Loucy (cell line): ENCODE results near the gene PLCXD1.
A peak's percentile ranks its signal among the peaks of the same experiment; 100 is the strongest.
"Not testable (repeated sequence)": the region's sequence is repeated elsewhere in the genome, so short reads cannot be mapped to it uniquely, and the experiment has no call there.

Experiments used
- H2AFZ ChIP-seq: fragments of 200-600 bp; sonication (generic); 2 replicates; pipeline ENCODE4 v1.6.0; 2016; ENCODE audit warnings: antibody characterized with exemption, mild to moderate bottlenecking, low read length, moderate library complexity
- H3F3A ChIP-seq: fragments of 200-600 bp; 2 replicates; pipeline ENCODE4 v1.6.0; 2016; ENCODE audit warnings: antibody characterized with exemption, low read depth, mild to moderate bottlenecking
- H3K27me3 ChIP-seq: fragments of 200-600 bp; sonication (generic); 2 replicates; pipeline ENCODE4 v1.6.1; 2014; ENCODE audit warnings: low read length, mild to moderate bottlenecking; ENCODE audit not compliant: insufficient read depth, poor library complexity, severe bottlenecking
- H3K36me3 ChIP-seq: fragments of 200-600 bp; sonication (generic); 2 replicates; pipeline ENCODE4 v1.6.1; 2016; ENCODE audit warnings: low read length; ENCODE audit not compliant: insufficient read depth
- H3K4me1 ChIP-seq: fragments of 200-600 bp; sonication (generic); 2 replicates; pipeline ENCODE4 v1.5.1; 2014; ENCODE audit warnings: low read length, mild to moderate bottlenecking; ENCODE audit not compliant: insufficient read depth, poor library complexity, severe bottlenecking
- H3K4me2 ChIP-seq: fragments of 200-600 bp; sonication (generic); 2 replicates; pipeline ENCODE4 v1.6.0; 2014; ENCODE audit warnings: antibody characterized with exemption, low read length, low read depth, mild to moderate bottlenecking; ENCODE audit not compliant: poor library complexity, severe bottlenecking
- H3K4me3 ChIP-seq: fragments of 200-600 bp; sonication (generic); 2 replicates; pipeline ENCODE4 v1.5.1; 2014; ENCODE audit warnings: low read length, mild to moderate bottlenecking, mixed read lengths; ENCODE audit not compliant: poor library complexity, severe bottlenecking
- H3K79me2 ChIP-seq: fragments of 200-600 bp; sonication (generic); 2 replicates; pipeline ENCODE4 v1.6.1; 2014; ENCODE audit warnings: low read length; ENCODE audit not compliant: insufficient read depth
- H3K9ac ChIP-seq: fragments of 200-600 bp; sonication (generic); 2 replicates; pipeline ENCODE4 v1.6.0; 2014; ENCODE audit warnings: mild to moderate bottlenecking, low read depth, low read length, moderate library complexity; ENCODE audit not compliant: poor library complexity, severe bottlenecking
- H3K9me2 ChIP-seq: fragments of 200-600 bp; sonication (generic); replicated peaks from 2 replicates; pipeline ENCODE4 v1.6.1; 2016; ENCODE audit warnings: low read depth, low read length, mixed read lengths
- H3K9me3 ChIP-seq: fragments of 200-600 bp; sonication (generic); 2 replicates; pipeline ENCODE4 v1.6.1; 2014; ENCODE audit warnings: mild to moderate bottlenecking, antibody characterized with exemption, low read length, low read depth; ENCODE audit not compliant: insufficient read depth
- H4K20me1 ChIP-seq: fragments of 200-600 bp; sonication (generic); 2 replicates; pipeline ENCODE4 v1.6.0; 2014; ENCODE audit warnings: antibody characterized with exemption, low read length, mild to moderate bottlenecking; ENCODE audit not compliant: insufficient read depth, poor library complexity, severe bottlenecking
- EZH2phosphoT487 ChIP-seq: fragments of 200-600 bp; IDR thresholded peaks from 2 replicates; pipeline ENCODE4 v1.6.1; 2018; ENCODE audit warnings: antibody characterized with exemption, mild to moderate bottlenecking, moderate library complexity, borderline replicate concordance
- TF ChIP-seq, protein P1 (sequence below): fragments of 200-600 bp; sonication (generic); conservative IDR thresholded peaks from 2 replicates; pipeline ENCODE4 v1.5.1; 2014; ENCODE audit warnings: mild to moderate bottlenecking, antibody characterized with exemption, low read length

The PLCXD1 gene

DNA sequence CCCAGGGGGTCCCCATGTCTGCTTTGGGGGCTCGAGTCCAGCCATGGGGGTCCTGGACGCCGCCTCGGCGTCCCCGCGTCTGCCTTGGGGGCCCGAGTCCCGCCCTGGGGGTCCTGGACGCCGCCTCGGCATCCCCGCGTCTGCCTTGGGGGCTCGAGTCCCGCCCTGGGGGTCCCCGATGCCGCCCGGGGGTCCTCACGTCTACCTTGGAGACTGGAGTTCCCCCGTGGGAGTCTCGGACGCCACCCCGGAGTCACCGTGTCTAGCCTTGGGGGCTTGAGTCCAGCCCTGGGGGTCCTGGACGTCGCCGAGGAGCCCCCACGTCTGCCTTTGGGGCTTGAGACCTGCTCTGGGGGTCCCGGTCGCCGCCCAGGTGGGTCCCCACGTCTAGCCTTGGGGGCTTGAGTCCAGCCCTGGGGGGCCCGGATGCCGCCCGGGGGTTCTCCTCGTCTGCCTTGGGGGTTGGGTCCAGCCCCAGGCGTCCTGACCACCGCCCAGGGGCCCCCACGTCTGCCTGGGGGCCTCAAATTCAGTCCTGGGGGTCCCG, 38.5 kb downstream of the PLCXD1 start:
- no peaks in the 10 kb centered on the region for H3K9me3 ChIP-seq
- H3K4me1 ChIP-seq, result peaks cover 6% of the 10 kb centered on the region
- peak overlapping the region; percentile 94 for H3K9ac ChIP-seq
- H3F3A ChIP-seq, result no peaks in the 10 kb centered on the region
- no peaks in the 10 kb centered on the region for H3K36me3 ChIP-seq
- H4K20me1 ChIP-seq, result peaks cover 3% of the 10 kb centered on the region
- TF ChIP-seq, protein P1, sequence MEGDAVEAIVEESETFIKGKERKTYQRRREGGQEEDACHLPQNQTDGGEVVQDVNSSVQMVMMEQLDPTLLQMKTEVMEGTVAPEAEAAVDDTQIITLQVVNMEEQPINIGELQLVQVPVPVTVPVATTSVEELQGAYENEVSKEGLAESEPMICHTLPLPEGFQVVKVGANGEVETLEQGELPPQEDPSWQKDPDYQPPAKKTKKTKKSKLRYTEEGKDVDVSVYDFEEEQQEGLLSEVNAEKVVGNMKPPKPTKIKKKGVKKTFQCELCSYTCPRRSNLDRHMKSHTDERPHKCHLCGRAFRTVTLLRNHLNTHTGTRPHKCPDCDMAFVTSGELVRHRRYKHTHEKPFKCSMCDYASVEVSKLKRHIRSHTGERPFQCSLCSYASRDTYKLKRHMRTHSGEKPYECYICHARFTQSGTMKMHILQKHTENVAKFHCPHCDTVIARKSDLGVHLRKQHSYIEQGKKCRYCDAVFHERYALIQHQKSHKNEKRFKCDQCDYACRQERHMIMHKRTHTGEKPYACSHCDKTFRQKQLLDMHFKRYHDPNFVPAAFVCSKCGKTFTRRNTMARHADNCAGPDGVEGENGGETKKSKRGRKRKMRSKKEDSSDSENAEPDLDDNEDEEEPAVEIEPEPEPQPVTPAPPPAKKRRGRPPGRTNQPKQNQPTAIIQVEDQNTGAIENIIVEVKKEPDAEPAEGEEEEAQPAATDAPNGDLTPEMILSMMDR, result no peak
- no peak for TF ChIP-seq EZH2phosphoT487
- H2AFZ ChIP-seq, result peak overlapping the region; percentile 67; the same call in 1 of the 2 replicates
- peak overlapping the region; percentile 81 for H3K4me3 ChIP-seq
- peak overlapping the region; percentile 73 for H3K4me2 ChIP-seq
- H3K79me2 ChIP-seq, result peaks cover 8% of the 10 kb centered on the region; the same call in 1 of the 2 replicates
- no peaks in the 10 kb centered on the region for H3K27me3 ChIP-seq
- H3K9me2 ChIP-seq, result no peaks in the 10 kb centered on the region

DNA sequence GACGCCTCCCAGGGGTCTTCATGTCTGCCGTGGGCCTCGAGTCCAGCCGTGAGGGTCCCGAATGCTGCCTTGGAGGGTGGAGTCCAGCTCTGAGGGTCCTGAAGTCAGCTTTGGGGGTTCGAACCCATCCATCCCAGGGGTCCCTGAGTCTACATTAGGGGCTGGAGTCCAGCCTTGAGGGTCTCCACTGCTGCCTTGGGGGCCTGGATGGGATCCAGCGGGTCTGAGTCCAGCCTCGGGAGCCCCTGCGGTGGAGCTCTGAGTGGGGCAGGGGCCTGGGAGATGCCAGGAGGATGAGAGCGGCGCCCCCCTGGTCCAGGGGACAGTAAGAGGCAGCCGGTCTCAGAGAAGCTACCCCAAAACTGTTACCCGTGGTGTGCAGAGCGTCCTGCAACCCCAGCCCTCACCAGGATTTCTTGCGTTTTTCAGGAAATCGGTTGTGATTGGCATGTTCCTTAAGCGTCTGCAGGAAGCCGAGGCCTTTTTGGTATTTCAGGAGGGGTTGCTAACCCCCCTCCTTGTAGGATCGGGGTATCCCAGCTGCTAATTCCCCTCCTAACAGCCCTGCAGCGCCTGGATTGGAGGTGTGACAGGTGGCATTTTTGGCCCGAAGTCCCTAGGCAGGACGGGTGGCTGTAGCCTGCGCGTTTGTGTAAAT, 39.1 kb downstream of the PLCXD1 start:
- peak overlapping the region; percentile 94 for H3K9ac ChIP-seq
- H4K20me1 ChIP-seq, result peaks cover 3% of the 10 kb centered on the region
- no peaks in the 10 kb centered on the region for H3K9me2 ChIP-seq
- TF ChIP-seq, protein P1, result no peak
- TF ChIP-seq EZH2phosphoT487, result no peak
- H3K79me2 ChIP-seq, result peaks cover 8% of the 10 kb centered on the region; the same call in 1 of the 2 replicates
- H3K4me2 ChIP-seq, result peak overlapping the region; percentile 73
- H3F3A ChIP-seq, result no peaks in the 10 kb centered on the region
- peak overlapping the region; percentile 81 for H3K4me3 ChIP-seq
- no peak overlapping the region for H2AFZ ChIP-seq
- H3K4me1 ChIP-seq, result peaks cover 6% of the 10 kb centered on the region
- no peaks in the 10 kb centered on the region for H3K9me3 ChIP-seq
- no peaks in the 10 kb centered on the region for H3K27me3 ChIP-seq
- H3K36me3 ChIP-seq, result no peaks in the 10 kb centered on the region

DNA sequence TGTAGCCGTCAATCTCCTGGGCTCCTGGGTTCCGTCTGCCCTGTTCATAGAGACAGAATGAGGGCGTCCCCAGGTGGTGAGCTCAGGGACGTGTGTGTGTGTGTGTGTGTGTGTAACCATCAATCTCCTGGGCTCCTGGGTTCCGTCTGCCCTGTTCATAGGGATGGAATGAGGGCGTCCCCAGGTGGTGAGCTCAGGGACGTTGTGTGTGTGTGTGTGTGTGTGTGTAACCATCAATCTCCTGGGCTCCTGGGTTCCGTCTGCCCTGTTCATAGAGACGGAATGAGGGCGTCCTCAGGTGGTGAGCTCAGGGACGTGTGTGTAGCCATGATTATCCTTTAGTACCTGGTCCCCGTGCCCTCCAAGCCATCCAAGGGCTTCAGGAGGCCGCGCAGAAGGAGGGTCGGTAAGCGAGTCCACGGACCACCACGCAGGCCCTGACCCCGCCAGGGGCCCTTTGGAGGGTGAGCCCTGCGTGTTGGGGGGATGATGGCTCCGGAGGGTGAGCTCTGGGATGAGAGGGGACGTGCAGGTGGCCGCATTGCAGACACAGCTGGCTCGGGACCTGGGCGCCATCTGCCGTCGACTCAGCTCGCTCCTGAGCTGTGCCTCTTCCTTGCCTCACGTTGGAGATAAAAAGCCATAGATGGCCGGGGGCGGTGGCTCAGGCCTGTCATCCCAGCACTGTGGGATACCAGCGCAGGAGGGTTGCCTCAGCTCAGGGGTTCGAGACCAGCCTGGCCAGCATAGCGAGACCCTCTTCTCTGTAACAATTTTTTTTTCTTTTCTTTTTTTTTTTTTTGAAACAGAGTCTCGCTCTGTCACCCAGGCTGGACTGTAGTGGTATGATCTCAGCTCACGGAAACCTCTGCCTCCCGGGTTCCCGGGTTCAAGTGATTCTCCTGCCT, 42.8 kb downstream of the PLCXD1 start:
- Histone ChIP-seq H3K9me2 (no peaks in the 10 kb centered on the region), H3K36me3 (no peaks in the 10 kb centered on the region), H3K4me1 (peaks cover 6% of the 10 kb centered on the region), H2AFZ (peak overlapping the region; percentile 22; the same call in 1 of the 2 replicates), H4K20me1 (no peaks in the 10 kb centered on the region), H3K4me3 (peak overlapping the region; percentile 14), H3K9me3 (no peaks in the 10 kb centered on the region), H3K4me2 (peak overlapping the region; percentile 35), H3F3A (no peaks in the 10 kb centered on the region), H3K27me3 (no peaks in the 10 kb centered on the region), H3K79me2 (peaks cover 8% of the 10 kb centered on the region; the same call in 1 of the 2 replicates), H3K9ac (no peak overlapping the region)
- TF ChIP-seq, protein P1, result peak; percentile 25; the same call in 1 of the 2 replicates
- TF ChIP-seq EZH2phosphoT487, result no peak

DNA sequence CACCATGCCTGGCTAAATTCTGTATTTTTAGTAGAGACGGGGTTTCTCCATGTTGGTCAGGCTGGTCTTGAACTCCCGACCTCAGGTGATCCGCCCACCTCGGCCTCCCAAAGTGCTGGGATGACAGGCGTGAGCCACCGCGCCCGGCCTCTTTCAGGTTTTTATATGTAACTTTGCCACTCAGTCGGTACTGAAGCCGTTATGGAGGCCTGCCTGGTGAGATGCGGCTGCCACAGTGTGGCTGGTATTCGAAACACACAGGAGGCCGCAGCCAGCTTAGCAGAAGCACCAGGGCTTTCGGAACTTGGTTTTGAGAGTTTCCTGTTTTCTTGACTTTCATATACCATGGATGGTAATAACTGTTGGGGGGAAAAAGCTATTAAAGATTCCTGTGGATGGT, 43.5 kb downstream of the PLCXD1 start:
- not testable (repeated sequence) for H3K9me3 ChIP-seq, H2AFZ ChIP-seq, H4K20me1 ChIP-seq, H3K4me3 ChIP-seq, H3K36me3 ChIP-seq, H3K27me3 ChIP-seq, H3F3A ChIP-seq, H3K4me1 ChIP-seq, H3K4me2 ChIP-seq, H3K9me2 ChIP-seq, H3K9ac ChIP-seq, H3K79me2 ChIP-seq
